Heart right ventricle (tissue), 16 donors: ENCODE data around the gene RABL6. TPM values are rescaled to one million over a fixed set of nuclear protein-coding genes. Genes with fewer than 3 reads are reported as not detected.
A peak's percentile ranks its signal among the peaks of the same experiment; 100 is the strongest.
"Not testable (repeated sequence)": the region's sequence is repeated elsewhere in the genome, so short reads cannot be mapped to it uniquely, and the experiment has no call there.

Source experiments
- ATAC-seq, 8 donors: fragments of 200-7000 bp; cut with Tn5 transposase; one replicate each; pipeline ENCODE4 v1.9.1; 2020; ENCODE audit warnings: mild to moderate bottlenecking in 8 of 8, moderate library complexity in 8 of 8, moderate number of reproducible peaks in 1 of 8
- DNase-seq, 2 donors: peaks; one replicate each; pipeline ENCODE4 v3.0.0-alpha.2; 2020
- H3K27ac ChIP-seq, 10 donors: fragments of 200-600 bp; sonication (generic) in 2 of 10; one replicate each; pipeline versions ENCODE4 v1.5.0 to v1.8.0; 2020 to 2022; ENCODE audit warnings: mild to moderate bottlenecking in 3 of 10
- H3K27me3 ChIP-seq, 7 donors: fragments of 200-600 bp; one replicate each; pipeline ENCODE4 v1.8.0; 2021 to 2022; ENCODE audit warnings: mild to moderate bottlenecking in 2 of 7
- H3K36me3 ChIP-seq, 9 donors: fragments of 200-600 bp; sonication (generic) in 1 of 9; one replicate each; pipeline versions ENCODE4 v1.5.0 to v1.8.0; 2020 to 2022; ENCODE audit warnings: mild to moderate bottlenecking in 2 of 9
- H3K4me1 ChIP-seq, 9 donors: fragments of 200-600 bp; sonication (generic) in 1 of 9; one replicate each; pipeline versions ENCODE4 v1.5.0 to v1.8.0; 2020 to 2022; ENCODE audit warnings: mild to moderate bottlenecking in 4 of 9
- H3K4me3 ChIP-seq, 10 donors: fragments of 200-600 bp; sonication (generic) in 2 of 10; one replicate each; pipeline versions ENCODE4 v1.5.0 to v1.8.0; 2020 to 2022; ENCODE audit warnings: mild to moderate bottlenecking in 7 of 10, moderate library complexity in 2 of 10
- H3K9me3 ChIP-seq, 11 donors: fragments of 200-600 bp in 10 of 11; sonication (generic) in 2 of 11; one replicate each; pipeline versions ENCODE4 v1.5.0 to v1.8.0; 2013 to 2022; ENCODE audit warnings: mild to moderate bottlenecking in 2 of 11, control low read depth in 1 of 11, moderate library complexity in 1 of 11
- CTCF ChIP-seq, 9 donors: fragments of 200-600 bp; sonication (generic) in 2 of 9; IDR thresholded peaks; one replicate each; pipeline versions ENCODE4 v1.5.0 to v1.8.0; 2021 to 2022; ENCODE audit warnings: antibody characterized with exemption in 9 of 9, mild to moderate bottlenecking in 5 of 9, moderate library complexity in 1 of 9
- WGBS, 2 donors: extraction: QIAGEN DNeasy Blood & Tissue Kit; methylation state at CpG; one replicate each; pipeline ENCODE4 v1.1.7; 2013; ENCODE audit warnings: inconsistent platforms in 1 of 2; 5-methylcytosine and 5-hydroxymethylcytosine counted together
- intact Hi-C, 10 donors: fragments of 100-400 bp; cut with DNase I; formaldehyde crosslinking; loops; one replicate each; pipeline versions ENCODE4 v1.11.1 to v1.14.2; 2022
- polyA plus RNA-seq, 2 donors: library from polyadenylated mRNA; stranded (reverse); fragments of 200-250 nt; gene quantifications; one replicate each; pipeline ENCODE4 v1.2.3, GENCODE V29; 2013
- total RNA-seq, 10 donors: library from RNA; stranded (reverse); fragmentation: NEBNext Ultra II Directional in 3 of 10; extraction: Animal tissue kit (Norgen Biotek cat#: 25700) in 3 of 10; gene quantifications; one replicate each; pipeline versions ENCODE4 v1.2.1 to v1.2.4, GENCODE V29; 2021 to 2023
- donor health status: Arrhythmogenic right ventricular cardiomyopathy.
- donor health status: ischemic (EF 13 %, LVEDD 7.1; RV severe dilation, severe dysfunction).
- donor health status: healthy with polysubstance abuse.
- donor health status: DM: no; HTN: yes; CAD: no.
- donor health status: DM: no; HTN: no; CAD: no.
- donor health status: ischemic (EF 25% LVEDD 6.9; RV normal size, moderate dysfunction).
- donor health status: ischemic (EF 25% LVEDD 5.7; RV mildly dilated, moderate dysfunction).
- donor health status: healthy.
- donor health status: DM: yes; HTN: yes; CAD: no.
- donor health status: Ischemic cardiomyopathy.
- donor health status: ischemic (EF 35%, LVEDD 5.7; RV mildly dilated, moderate dysfunction).
- donor health status: nonischemic (EF 11% LVEDD 7.7; RV severe dilation, severe dysfunction).
- donor health status: DM: yes; HTN: yes; CAD: no.
- donor health status: PGD.
- donor health status: ischemic (EF 29% LVEDD 5.4; RV normal size, mild dysfunction).
- donor health status: nonischemic (EF 23%, LVEDD 6.1; RV moderate dilation, normal function).

RABL6 gene
- total and polyA plus RNA-seq, 12 donors, result 60.5 to 97.4 (median 66.6) TPM

GRCh38 chr9:136786451-136786850 is 21.3 kb upstream of the RABL6 start:
- WGBS, 2 donors, result 67 to 70% methylated on average over 10 of the region's 10 CpGs
- Histone ChIP-seq H3K27me3 (no peaks in the 10 kb centered on the region), H3K36me3 (no peaks in the 10 kb centered on the region), H3K9me3 (no peaks in the 10 kb centered on the region), H3K4me3 (no peak overlapping the region), H3K4me1 (peaks cover 5 to 30% (median 12%) of the 10 kb centered on the region in 9 donors), H3K27ac (no peak overlapping the region)
- no peak for DNase-seq
- intact Hi-C loops, result loop anchor here in 6 of 10 donors (2.0 to 10.0 kb wide), 7 partner anchors 161 to 448 kb away; partner anchors contain the start of genes C8G (in 1 of the 6), FUT7 (in 1 of the 6) and SLC34A3 (in 1 of the 6)
- ATAC-seq, result no peak
- no peak for TF ChIP-seq CTCF (IDR thresholded peaks at IDR 0.05)

- H3K27ac ChIP-seq, ATAC-seq, H3K4me3 ChIP-seq, H3K9me3 ChIP-seq, H3K27me3 ChIP-seq, H3K36me3 ChIP-seq, DNase-seq: not testable (repeated sequence)
- H3K4me1 ChIP-seq, result peaks cover 8 to 35% (median 17%) of the 10 kb centered on the region in 9 donors
- intact Hi-C loops, result loop anchor here in 8 of 10 donors (1.0 to 10.0 kb wide), 8 partner anchors 160 to 448 kb away; partner anchors contain the start of genes C8G (in 1 of the 8), FUT7 (in 1 of the 8) and SLC34A3 (in 1 of the 8)
- 23 to 26% methylated on average over 4 of the region's 4 CpGs for WGBS, 2 donors
Measured at GRCh38 chr9:136786983-136787382, 20.8 kb upstream of the RABL6 start.

GRCh38 chr9:136787690-136788400 is 19.9 kb upstream of the RABL6 start:
- H3K27ac ChIP-seq, result peak overlapping the region in 3 of 10 donors; percentile 12 to 33 (median 28)
- peak overlapping the region in 3 of 10 donors; percentile 1 to 26 (median 13) for H3K4me3 ChIP-seq
- ATAC-seq, result no peak

GRCh38 chr9:136788644-136789522 is 18.9 kb upstream of the RABL6 start:
- H3K9me3 ChIP-seq, DNase-seq, H3K27me3 ChIP-seq, ATAC-seq: not testable (repeated sequence)
- Histone ChIP-seq H3K27ac (peak overlapping the region in 5 of 10 donors; percentile 12 to 56 (median 33)), H3K4me3 (peak overlapping the region in 2 of 10 donors; percentile 10 to 26), H3K36me3 (peaks cover 0 to 16% (median 0%) of the 10 kb centered on the region in 9 donors), H3K4me1 (peaks cover 12 to 45% (median 26%) of the 10 kb centered on the region in 9 donors)
- 60 to 69% methylated on average over 26 to 27 of the region's 27 CpGs for WGBS, 2 donors
- intact Hi-C loops, result loop anchor here in 6 of 10 donors (5.0 to 10.0 kb wide), 5 partner anchors 158 to 446 kb away; partner anchors contain the start of genes C8G (in 1 of the 6), FUT7 (in 1 of the 6) and SLC34A3 (in 1 of the 6)

More at GRCh38 chr9:136787690-136788400, 19.9 kb upstream of the RABL6 start:
- intact Hi-C loops, result loop anchor here in 8 of 10 donors (1.0 to 10.0 kb wide), 8 partner anchors 159 to 447 kb away; partner anchors contain the start of genes C8G (in 1 of the 8), FUT7 (in 1 of the 8) and SLC34A3 (in 1 of the 8)
- WGBS, 2 donors, result 15 to 17% methylated on average over 21 of the region's 21 CpGs
- peak in 1 of 2 donors; percentile 73 for DNase-seq
- Histone ChIP-seq H3K9me3 (no peaks in the 10 kb centered on the region), H3K36me3 (peaks cover 0 to 6% (median 0%) of the 10 kb centered on the region in 9 donors), H3K4me1 (peaks cover 12 to 44% (median 26%) of the 10 kb centered on the region in 9 donors), H3K27me3 (no peaks in the 10 kb centered on the region)
- peak; percentile 77 to 89 (median 85) for TF ChIP-seq CTCF (IDR thresholded peaks at IDR 0.05)
